ENCODE results near the gene GRIK4. TPM values are rescaled to one million over a fixed set of nuclear protein-coding genes. Genes with fewer than 3 reads are reported as not detected.

The GRIK4 gene
- total RNA-seq, 1 experiment from 2014 or later: 3.3 TPM

DNA sequence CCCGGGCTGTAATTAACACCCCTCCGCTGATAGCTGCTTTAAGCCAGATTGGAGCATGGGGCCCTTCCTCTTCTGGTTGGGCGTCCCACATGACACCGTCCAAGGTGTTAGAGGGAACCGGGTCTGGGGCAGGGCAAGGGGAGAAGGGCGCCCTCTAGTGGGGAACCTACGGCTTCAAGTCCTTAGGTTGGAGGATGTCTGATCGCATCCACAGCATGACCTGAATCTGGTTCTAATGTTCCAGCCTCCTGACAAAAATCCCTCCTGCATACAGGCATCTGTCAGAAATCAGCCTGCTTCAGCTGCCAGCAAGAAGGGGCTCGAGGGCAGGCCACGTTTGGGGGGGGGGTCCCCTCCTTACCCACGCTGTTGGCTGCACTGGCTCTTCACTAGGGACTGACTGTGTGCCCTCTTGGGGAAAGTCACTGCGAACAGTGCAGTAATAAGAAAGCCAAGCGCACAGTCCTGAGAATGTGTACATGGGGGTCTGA is 418.2 kb downstream of the GRIK4 start (continued):
- TF ChIP-seq, protein P1, sequence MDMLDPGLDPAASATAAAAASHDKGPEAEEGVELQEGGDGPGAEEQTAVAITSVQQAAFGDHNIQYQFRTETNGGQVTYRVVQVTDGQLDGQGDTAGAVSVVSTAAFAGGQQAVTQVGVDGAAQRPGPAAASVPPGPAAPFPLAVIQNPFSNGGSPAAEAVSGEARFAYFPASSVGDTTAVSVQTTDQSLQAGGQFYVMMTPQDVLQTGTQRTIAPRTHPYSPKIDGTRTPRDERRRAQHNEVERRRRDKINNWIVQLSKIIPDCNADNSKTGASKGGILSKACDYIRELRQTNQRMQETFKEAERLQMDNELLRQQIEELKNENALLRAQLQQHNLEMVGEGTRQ (CRISPR knock-in tag; IDR thresholded peaks at IDR 0.05): peak; percentile 58
- TF ChIP-seq, protein P2, sequence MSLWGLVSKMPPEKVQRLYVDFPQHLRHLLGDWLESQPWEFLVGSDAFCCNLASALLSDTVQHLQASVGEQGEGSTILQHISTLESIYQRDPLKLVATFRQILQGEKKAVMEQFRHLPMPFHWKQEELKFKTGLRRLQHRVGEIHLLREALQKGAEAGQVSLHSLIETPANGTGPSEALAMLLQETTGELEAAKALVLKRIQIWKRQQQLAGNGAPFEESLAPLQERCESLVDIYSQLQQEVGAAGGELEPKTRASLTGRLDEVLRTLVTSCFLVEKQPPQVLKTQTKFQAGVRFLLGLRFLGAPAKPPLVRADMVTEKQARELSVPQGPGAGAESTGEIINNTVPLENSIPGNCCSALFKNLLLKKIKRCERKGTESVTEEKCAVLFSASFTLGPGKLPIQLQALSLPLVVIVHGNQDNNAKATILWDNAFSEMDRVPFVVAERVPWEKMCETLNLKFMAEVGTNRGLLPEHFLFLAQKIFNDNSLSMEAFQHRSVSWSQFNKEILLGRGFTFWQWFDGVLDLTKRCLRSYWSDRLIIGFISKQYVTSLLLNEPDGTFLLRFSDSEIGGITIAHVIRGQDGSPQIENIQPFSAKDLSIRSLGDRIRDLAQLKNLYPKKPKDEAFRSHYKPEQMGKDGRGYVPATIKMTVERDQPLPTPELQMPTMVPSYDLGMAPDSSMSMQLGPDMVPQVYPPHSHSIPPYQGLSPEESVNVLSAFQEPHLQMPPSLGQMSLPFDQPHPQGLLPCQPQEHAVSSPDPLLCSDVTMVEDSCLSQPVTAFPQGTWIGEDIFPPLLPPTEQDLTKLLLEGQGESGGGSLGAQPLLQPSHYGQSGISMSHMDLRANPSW (CRISPR knock-in tag; conservative IDR thresholded peaks at IDR 0.05; ENCODE audit: low read depth): no peak

DNA sequence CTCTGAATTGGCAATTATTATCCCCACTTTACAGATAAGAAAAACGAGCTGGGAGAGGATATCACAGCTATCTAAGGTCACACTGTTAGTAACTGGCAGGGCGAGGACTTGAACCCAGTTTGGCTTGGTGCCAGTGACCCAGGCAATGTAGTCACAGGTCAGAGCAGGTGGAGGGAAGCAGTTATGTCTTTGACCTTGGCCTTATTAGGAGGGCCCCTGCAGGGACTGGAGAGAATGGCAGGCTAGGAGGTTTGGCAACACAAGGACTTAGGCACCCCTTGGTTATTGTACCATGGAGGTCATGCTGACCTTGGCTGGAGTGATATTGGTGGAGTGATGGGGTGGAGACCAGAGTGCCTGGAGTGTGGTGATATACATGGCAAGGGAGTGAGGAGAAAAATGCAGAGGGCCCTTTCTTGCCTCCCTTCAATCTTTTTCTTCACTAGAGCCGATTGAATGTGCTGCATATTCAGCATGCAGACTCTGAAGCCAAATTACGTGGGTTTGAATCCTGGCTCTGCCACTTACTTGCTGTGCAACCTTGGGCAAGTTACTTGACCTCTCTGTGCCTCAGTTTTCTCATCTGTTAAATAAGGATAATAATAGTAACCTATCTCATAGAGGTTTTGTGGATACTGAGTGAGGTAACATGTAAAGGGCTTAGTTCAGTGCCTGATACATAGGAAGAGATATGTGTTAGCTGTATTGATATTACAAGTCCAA is 419.7 kb downstream of the GRIK4 start:
- Mint-ChIP-seq H3K9me3 (no peaks in the 10 kb centered on the region), H3K27ac (no peak overlapping the region), H3K36me3 (no peaks in the 10 kb centered on the region), H3K4me1 (peaks cover 24% of the 10 kb centered on the region), H3K4me3 (no peak overlapping the region), H3K27me3 (ENCODE audit: low read depth) (no peaks in the 10 kb centered on the region)
- no peak; the same call in 1 of the 2 replicates for ATAC-seq
- no peak for DNase-seq (ENCODE audit: low spot score)
- ChIA-PET POLR2A (no interaction called here), CTCF (interaction anchor here (1.6 to 4.0 kb wide), 3 partner anchors 12 to 235 kb away, joined by 5 to 41 read pairs (median 9); no protein-coding TSS in a partner anchor)
- TF ChIP-seq ESRRA (CRISPR knock-in tag; IDR thresholded peaks at IDR 0.05; ENCODE audit: borderline replicate concordance) (peak; percentile 79; the same call in 1 of the 2 replicates), RORB (CRISPR knock-in tag; IDR thresholded peaks at IDR 0.05) (no peak), CBFB (CRISPR knock-in tag; IDR thresholded peaks at IDR 0.05; ENCODE audit: low read depth) (no peak), OVOL2 (CRISPR knock-in tag; IDR thresholded peaks at IDR 0.05; ENCODE audit: borderline replicate concordance) (no peak), GRHL2 (CRISPR knock-in tag; IDR thresholded peaks at IDR 0.05; ENCODE audit: insufficient replicate concordance, severe bottlenecking) (no peak), NR2C2 (CRISPR knock-in tag; IDR thresholded peaks at IDR 0.05) (no peak)
- TF ChIP-seq, protein P3, sequence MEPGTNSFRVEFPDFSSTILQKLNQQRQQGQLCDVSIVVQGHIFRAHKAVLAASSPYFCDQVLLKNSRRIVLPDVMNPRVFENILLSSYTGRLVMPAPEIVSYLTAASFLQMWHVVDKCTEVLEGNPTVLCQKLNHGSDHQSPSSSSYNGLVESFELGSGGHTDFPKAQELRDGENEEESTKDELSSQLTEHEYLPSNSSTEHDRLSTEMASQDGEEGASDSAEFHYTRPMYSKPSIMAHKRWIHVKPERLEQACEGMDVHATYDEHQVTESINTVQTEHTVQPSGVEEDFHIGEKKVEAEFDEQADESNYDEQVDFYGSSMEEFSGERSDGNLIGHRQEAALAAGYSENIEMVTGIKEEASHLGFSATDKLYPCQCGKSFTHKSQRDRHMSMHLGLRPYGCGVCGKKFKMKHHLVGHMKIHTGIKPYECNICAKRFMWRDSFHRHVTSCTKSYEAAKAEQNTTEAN (CRISPR knock-in tag; IDR thresholded peaks at IDR 0.05): no peak
- TF ChIP-seq, protein P4, sequence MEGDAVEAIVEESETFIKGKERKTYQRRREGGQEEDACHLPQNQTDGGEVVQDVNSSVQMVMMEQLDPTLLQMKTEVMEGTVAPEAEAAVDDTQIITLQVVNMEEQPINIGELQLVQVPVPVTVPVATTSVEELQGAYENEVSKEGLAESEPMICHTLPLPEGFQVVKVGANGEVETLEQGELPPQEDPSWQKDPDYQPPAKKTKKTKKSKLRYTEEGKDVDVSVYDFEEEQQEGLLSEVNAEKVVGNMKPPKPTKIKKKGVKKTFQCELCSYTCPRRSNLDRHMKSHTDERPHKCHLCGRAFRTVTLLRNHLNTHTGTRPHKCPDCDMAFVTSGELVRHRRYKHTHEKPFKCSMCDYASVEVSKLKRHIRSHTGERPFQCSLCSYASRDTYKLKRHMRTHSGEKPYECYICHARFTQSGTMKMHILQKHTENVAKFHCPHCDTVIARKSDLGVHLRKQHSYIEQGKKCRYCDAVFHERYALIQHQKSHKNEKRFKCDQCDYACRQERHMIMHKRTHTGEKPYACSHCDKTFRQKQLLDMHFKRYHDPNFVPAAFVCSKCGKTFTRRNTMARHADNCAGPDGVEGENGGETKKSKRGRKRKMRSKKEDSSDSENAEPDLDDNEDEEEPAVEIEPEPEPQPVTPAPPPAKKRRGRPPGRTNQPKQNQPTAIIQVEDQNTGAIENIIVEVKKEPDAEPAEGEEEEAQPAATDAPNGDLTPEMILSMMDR (IDR thresholded peaks at IDR 0.05): no peak
- TF ChIP-seq, protein P5, sequence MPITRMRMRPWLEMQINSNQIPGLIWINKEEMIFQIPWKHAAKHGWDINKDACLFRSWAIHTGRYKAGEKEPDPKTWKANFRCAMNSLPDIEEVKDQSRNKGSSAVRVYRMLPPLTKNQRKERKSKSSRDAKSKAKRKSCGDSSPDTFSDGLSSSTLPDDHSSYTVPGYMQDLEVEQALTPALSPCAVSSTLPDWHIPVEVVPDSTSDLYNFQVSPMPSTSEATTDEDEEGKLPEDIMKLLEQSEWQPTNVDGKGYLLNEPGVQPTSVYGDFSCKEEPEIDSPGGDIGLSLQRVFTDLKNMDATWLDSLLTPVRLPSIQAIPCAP (CRISPR knock-in tag; IDR thresholded peaks at IDR 0.05): no peak

DNA sequence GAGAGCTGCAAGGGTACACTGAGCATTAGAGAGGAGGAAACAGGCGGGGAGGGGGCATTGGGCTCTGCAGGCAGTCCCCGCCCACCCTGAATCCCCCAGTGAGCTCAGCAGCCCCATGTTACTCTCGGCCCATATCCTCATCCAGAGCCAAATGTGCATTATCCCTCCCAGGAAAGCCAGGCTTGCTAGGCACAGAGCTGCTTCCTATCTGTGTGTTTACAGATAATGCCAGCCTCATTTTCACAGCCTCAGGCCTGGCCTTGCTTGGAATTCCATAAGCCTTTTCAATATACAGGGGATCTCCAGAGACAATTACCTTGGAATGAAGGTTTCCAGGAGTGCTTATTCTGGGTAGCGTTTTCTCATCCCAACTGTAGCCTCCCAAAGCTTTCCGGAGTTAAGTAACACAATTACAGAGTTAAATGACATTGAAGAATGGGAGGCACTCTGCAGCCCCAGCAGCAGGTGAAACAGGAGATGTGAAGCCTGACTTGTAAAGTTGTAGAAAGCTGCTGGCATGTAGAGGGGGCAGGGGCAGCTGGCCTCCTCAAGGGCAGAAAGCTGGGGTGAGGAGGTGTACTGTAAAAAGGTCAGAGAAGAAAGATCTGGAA is 420.9 kb downstream of the GRIK4 start:
- ChIA-PET POLR2A (no interaction called here), CTCF (interaction anchor here (0.7 to 2.0 kb wide), 8 partner anchors 9 to 420 kb away, joined by 3 to 10 read pairs (median 4); no protein-coding TSS in a partner anchor)
- no peak for ATAC-seq
- DNase-seq (ENCODE audit: low spot score): no peak
- peaks cover 24% of the 10 kb centered on the region for H3K4me1 Mint-ChIP-seq
- H3K27ac Mint-ChIP-seq: no peak overlapping the region
- H3K36me3 Mint-ChIP-seq: no peaks in the 10 kb centered on the region
- no peaks in the 10 kb centered on the region for H3K9me3 Mint-ChIP-seq
- H3K27me3 Mint-ChIP-seq (ENCODE audit: low read depth): no peaks in the 10 kb centered on the region
- no peak overlapping the region for H3K4me3 Mint-ChIP-seq
- TF ChIP-seq, protein P6, sequence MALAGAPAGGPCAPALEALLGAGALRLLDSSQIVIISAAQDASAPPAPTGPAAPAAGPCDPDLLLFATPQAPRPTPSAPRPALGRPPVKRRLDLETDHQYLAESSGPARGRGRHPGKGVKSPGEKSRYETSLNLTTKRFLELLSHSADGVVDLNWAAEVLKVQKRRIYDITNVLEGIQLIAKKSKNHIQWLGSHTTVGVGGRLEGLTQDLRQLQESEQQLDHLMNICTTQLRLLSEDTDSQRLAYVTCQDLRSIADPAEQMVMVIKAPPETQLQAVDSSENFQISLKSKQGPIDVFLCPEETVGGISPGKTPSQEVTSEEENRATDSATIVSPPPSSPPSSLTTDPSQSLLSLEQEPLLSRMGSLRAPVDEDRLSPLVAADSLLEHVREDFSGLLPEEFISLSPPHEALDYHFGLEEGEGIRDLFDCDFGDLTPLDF (CRISPR knock-in tag; IDR thresholded peaks at IDR 0.05): no peak
- TF ChIP-seq KAT7 (CRISPR knock-in tag; IDR thresholded peaks at IDR 0.05; ENCODE audit: borderline replicate concordance) (no peak), NR3C1 (CRISPR knock-in tag; conservative IDR thresholded peaks at IDR 0.05; ENCODE audit: low read depth) (no peak), OVOL2 (CRISPR knock-in tag; IDR thresholded peaks at IDR 0.05; ENCODE audit: borderline replicate concordance) (no peak), EMX1 (CRISPR knock-in tag; IDR thresholded peaks at IDR 0.05) (no peak)
- TF ChIP-seq, protein P3 (CRISPR knock-in tag; IDR thresholded peaks at IDR 0.05): no peak
- TF ChIP-seq, protein P7, sequence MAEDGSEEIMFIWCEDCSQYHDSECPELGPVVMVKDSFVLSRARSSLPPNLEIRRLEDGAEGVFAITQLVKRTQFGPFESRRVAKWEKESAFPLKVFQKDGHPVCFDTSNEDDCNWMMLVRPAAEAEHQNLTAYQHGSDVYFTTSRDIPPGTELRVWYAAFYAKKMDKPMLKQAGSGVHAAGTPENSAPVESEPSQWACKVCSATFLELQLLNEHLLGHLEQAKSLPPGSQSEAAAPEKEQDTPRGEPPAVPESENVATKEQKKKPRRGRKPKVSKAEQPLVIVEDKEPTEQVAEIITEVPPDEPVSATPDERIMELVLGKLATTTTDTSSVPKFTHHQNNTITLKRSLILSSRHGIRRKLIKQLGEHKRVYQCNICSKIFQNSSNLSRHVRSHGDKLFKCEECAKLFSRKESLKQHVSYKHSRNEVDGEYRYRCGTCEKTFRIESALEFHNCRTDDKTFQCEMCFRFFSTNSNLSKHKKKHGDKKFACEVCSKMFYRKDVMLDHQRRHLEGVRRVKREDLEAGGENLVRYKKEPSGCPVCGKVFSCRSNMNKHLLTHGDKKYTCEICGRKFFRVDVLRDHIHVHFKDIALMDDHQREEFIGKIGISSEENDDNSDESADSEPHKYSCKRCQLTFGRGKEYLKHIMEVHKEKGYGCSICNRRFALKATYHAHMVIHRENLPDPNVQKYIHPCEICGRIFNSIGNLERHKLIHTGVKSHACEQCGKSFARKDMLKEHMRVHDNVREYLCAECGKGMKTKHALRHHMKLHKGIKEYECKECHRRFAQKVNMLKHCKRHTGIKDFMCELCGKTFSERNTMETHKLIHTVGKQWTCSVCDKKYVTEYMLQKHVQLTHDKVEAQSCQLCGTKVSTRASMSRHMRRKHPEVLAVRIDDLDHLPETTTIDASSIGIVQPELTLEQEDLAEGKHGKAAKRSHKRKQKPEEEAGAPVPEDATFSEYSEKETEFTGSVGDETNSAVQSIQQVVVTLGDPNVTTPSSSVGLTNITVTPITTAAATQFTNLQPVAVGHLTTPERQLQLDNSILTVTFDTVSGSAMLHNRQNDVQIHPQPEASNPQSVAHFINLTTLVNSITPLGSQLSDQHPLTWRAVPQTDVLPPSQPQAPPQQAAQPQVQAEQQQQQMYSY (CRISPR knock-in tag; IDR thresholded peaks at IDR 0.05): no peak

Measured in WTC11 (cell line).